Measurements from ENCODE around the gene USP32. TPM values are rescaled to one million over a fixed set of nuclear protein-coding genes. Genes with fewer than 3 reads are reported as not detected.
"Not testable (repeated sequence)": the region's sequence is repeated elsewhere in the genome, so short reads cannot be mapped to it uniquely, and the experiment has no call there.

The USP32 gene
- total RNA-seq, 2 donors from 2014 or later: 58.7 to 64.1 TPM

DNA sequence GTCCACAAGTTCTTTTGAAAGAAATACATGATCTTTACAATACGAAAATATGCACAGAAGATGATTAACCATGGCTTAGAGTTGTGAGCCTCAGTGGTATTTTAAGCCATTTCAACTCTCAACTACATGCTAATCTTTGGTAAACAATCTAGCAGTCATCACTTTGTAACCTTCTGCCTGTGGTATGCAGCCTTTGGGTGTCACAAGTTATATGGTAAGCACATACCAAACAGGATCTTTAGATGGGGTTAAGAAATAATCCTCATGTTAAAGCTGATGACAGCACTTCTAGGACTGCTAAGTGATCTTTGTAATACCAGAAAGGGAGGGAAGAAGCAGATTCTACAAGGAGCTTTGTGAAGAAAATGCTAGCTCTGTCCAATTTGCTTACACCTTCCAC lies 167.9 kb downstream of the USP32 start:
- ATAC-seq (no peak), DNase-seq (ENCODE audit: low spot score) (no peak)
- H3K9me3 Mint-ChIP-seq: no peaks in the 10 kb centered on the region
- H3K4me1 Mint-ChIP-seq (ENCODE audit: low read depth in 2 of 2): no peaks in the 10 kb centered on the region
- no peaks in the 10 kb centered on the region for H3K27me3 Mint-ChIP-seq
- peaks cover 6% of the 10 kb centered on the region for H3K36me3 Mint-ChIP-seq
- H3K4me3 Mint-ChIP-seq: no peak overlapping the region
- H3K27ac Mint-ChIP-seq: no peak overlapping the region

- Mint-ChIP-seq H3K4me3 (no peak overlapping the region), H3K27me3 (no peaks in the 10 kb centered on the region), H3K36me3 (peaks cover 6% of the 10 kb centered on the region), H3K27ac (no peak overlapping the region), H3K4me1 (ENCODE audit: low read depth in 2 of 2) (no peaks in the 10 kb centered on the region), H3K9me3 (no peaks in the 10 kb centered on the region)
- ATAC-seq: no peak
- DNase-seq (ENCODE audit: low spot score): no peak
These were observed 168.5 kb downstream of the USP32 start for GRCh38 chr17:60223456-60223855.

DNA sequence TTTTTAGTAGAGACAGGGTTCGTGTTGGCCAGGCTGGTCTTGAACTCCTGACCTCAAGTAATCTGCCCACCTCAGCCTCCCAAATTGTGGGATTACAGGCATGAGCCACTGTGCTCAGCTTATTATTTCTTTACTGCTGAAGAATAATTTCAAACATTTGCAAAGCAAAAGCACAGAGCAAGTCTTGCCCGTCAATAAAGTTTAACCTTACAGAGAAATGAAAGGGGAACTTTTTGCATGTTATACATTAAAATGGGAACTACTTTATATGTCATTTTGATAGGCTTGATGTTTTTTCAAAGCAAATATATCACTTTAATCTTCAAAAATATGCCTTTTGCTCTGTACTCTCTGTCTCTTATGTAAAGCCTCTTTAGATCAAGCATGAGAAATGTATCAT lies 173.2 kb downstream of the USP32 start:
- not testable (repeated sequence) for H3K4me3 Mint-ChIP-seq; H3K27ac Mint-ChIP-seq; ATAC-seq; H3K27me3 Mint-ChIP-seq; H3K4me1 Mint-ChIP-seq (ENCODE audit: low read depth in 2 of 2); H3K9me3 Mint-ChIP-seq; DNase-seq (ENCODE audit: low spot score); H3K36me3 Mint-ChIP-seq

- not testable (repeated sequence) for H3K9me3 Mint-ChIP-seq; H3K36me3 Mint-ChIP-seq; H3K27me3 Mint-ChIP-seq; H3K4me1 Mint-ChIP-seq (ENCODE audit: low read depth in 2 of 2); DNase-seq (ENCODE audit: low spot score); H3K27ac Mint-ChIP-seq; ATAC-seq; H3K4me3 Mint-ChIP-seq
These were observed 176.0 kb downstream of the USP32 start for GRCh38 chr17:60215895-60216294.

GRCh38 chr17:60211282-60211681 lies 180.7 kb downstream of the USP32 start:
- not testable (repeated sequence) for H3K27me3 Mint-ChIP-seq; H3K4me3 Mint-ChIP-seq; H3K9me3 Mint-ChIP-seq; H3K36me3 Mint-ChIP-seq; DNase-seq (ENCODE audit: low spot score); H3K27ac Mint-ChIP-seq; H3K4me1 Mint-ChIP-seq (ENCODE audit: low read depth in 2 of 2); ATAC-seq

DNA sequence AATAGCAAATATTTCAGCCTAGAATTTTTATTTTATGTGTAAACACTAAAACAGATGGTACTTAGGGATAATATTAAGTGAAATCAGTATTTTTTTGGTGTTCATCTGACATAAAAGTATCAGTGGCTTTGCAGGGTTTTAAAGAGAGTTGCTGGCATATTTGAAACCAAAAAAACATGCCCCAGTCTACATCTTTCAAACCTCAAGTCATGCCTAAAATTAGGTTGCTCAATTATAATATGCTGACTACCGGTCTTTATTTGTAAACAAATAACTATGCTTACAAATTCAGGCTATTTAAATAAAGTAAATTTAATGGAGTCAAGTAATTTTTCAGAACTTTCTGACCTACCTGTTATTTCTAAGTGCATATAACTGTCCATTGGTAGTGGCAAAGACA lies 183.6 kb downstream of the USP32 start:
- not testable (repeated sequence) for H3K27me3 Mint-ChIP-seq; H3K4me3 Mint-ChIP-seq; ATAC-seq; DNase-seq (ENCODE audit: low spot score); H3K9me3 Mint-ChIP-seq; H3K4me1 Mint-ChIP-seq (ENCODE audit: low read depth in 2 of 2); H3K27ac Mint-ChIP-seq; H3K36me3 Mint-ChIP-seq

DNA sequence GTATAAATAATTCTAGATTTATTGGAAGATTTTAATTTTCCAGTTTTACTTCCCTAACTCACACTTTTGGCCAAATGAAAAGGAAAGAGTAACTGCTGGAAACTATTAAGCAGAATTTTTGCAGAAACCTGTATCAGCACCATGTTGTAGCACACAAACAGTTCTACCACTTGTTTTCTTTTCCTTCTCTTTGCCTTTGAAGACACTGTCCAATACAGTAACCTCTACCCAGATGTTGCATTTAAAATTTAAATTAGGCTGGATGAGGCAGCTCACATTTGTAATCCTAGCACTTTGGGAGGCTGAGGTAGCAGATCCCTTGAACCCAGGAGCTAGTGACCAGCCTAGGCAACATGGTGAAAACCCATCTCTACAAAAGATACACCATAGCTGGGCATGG lies 186.2 kb downstream of the USP32 start:
- not testable (repeated sequence) for H3K27ac Mint-ChIP-seq; H3K4me1 Mint-ChIP-seq (ENCODE audit: low read depth in 2 of 2); DNase-seq (ENCODE audit: low spot score); H3K36me3 Mint-ChIP-seq; ATAC-seq; H3K4me3 Mint-ChIP-seq; H3K9me3 Mint-ChIP-seq; H3K27me3 Mint-ChIP-seq

DNA sequence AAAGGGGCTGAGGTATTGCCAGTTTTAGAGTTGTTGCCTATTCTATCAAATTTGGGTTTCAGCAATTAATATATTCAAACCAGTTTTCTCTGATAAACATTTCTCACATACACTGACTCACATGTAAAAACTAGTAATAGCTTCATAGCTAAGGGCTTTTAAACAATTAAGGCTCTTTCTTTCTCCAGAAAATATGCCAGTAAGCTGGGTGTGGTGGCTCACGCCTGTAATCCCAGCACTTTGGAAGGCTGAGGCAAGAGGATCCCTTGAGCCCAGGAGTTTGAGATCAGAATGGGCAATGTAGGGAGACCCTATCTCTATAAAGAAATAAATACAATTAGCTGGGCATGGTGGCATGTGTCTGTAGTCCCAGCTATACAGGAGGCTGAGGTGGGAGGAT lies 193.3 kb downstream of the USP32 start:
- peaks cover 16% of the 10 kb centered on the region for H3K36me3 Mint-ChIP-seq
- H3K9me3 Mint-ChIP-seq; DNase-seq (ENCODE audit: low spot score); H3K27ac Mint-ChIP-seq; H3K4me3 Mint-ChIP-seq; H3K27me3 Mint-ChIP-seq; ATAC-seq; H3K4me1 Mint-ChIP-seq (ENCODE audit: low read depth in 2 of 2): not testable (repeated sequence)

DNA sequence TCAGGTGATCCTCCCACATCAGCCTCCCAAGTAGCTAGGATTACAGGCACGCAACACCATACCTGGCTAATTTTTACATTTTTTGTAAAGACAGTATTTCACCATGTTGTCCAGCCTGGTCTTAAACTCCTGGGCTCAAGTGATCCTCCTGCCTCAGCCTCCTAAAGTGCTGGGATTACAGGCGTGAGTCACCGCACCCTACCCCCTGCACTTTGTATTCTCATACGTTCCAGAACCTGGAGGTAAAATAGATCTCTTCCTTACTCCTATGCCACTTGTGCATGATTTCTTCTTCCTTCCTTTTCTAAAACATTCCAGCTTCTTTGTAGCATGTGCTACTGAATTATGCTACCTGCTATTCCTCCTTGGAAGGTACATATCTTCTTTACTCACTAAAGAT lies 197.8 kb downstream of the USP32 start:
- H3K4me3 Mint-ChIP-seq; DNase-seq (ENCODE audit: low spot score); ATAC-seq; H3K27me3 Mint-ChIP-seq; H3K27ac Mint-ChIP-seq; H3K9me3 Mint-ChIP-seq; H3K4me1 Mint-ChIP-seq (ENCODE audit: low read depth in 2 of 2): not testable (repeated sequence)
- H3K36me3 Mint-ChIP-seq: peaks cover 16% of the 10 kb centered on the region

DNA sequence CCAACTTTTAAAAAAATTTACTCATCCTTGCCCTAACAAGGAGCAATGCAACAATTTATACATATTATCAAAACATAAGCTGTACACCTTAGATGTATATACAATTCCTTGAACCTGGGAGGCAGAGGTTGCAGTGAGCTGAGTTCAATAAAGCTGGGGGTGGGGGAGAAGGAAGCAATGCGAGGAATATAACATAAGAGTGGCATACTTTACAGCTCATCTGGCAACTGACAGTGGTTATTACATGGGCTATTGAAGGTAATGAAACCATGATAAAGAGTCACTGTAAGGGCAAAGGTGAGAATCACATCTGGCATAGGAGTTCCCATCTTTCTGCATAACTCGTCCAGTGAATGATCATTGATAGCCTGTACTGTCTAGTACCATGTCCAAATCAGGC lies 198.5 kb downstream of the USP32 start:
- Mint-ChIP-seq H3K9me3 (no peaks in the 10 kb centered on the region), H3K4me1 (ENCODE audit: low read depth in 2 of 2) (peaks cover 0 to 3% of the 10 kb centered on the region in 2 donors), H3K4me3 (no peak overlapping the region), H3K27ac (no peak overlapping the region), H3K36me3 (peaks cover 16% of the 10 kb centered on the region), H3K27me3 (no peaks in the 10 kb centered on the region)
- no peak for DNase-seq (ENCODE audit: low spot score)
- ATAC-seq: no peak

DNA sequence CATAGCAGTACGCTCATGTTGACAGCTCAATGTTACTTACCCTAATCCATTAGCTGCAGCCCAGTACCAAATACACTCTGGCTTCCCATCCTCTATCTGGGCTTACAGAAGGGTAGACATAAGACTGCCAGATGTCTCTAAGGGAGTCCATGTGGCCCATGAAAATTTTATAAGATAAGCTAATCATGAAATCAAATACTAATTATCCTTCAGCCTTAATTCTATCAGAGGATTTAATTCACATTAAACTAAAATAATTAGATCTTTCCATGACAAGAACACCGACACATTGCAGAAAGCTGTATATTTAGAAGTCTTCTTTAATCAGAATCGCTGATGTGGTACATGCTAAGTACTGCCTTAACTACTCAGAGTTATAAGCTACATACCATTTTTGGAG lies 198.9 kb downstream of the USP32 start:
- ATAC-seq; H3K4me3 Mint-ChIP-seq; H3K27ac Mint-ChIP-seq; H3K9me3 Mint-ChIP-seq; H3K27me3 Mint-ChIP-seq; DNase-seq (ENCODE audit: low spot score); H3K4me1 Mint-ChIP-seq (ENCODE audit: low read depth in 2 of 2): not testable (repeated sequence)
- H3K36me3 Mint-ChIP-seq: peaks cover 16% of the 10 kb centered on the region

- not testable (repeated sequence) for ATAC-seq; H3K4me3 Mint-ChIP-seq; DNase-seq (ENCODE audit: low spot score); H3K27ac Mint-ChIP-seq; H3K27me3 Mint-ChIP-seq; H3K36me3 Mint-ChIP-seq; H3K9me3 Mint-ChIP-seq; H3K4me1 Mint-ChIP-seq (ENCODE audit: low read depth in 2 of 2)
These were observed 201.9 kb downstream of the USP32 start for GRCh38 chr17:60190032-60190431.

GRCh38 chr17:60188759-60189158 lies 203.2 kb downstream of the USP32 start:
- Mint-ChIP-seq H3K36me3 (no peaks in the 10 kb centered on the region), H3K9me3 (no peaks in the 10 kb centered on the region), H3K4me3 (no peak overlapping the region), H3K27ac (no peak overlapping the region), H3K4me1 (ENCODE audit: low read depth in 2 of 2) (no peaks in the 10 kb centered on the region), H3K27me3 (no peaks in the 10 kb centered on the region)
- ATAC-seq: no peak
- no peak for DNase-seq (ENCODE audit: low spot score)

DNA sequence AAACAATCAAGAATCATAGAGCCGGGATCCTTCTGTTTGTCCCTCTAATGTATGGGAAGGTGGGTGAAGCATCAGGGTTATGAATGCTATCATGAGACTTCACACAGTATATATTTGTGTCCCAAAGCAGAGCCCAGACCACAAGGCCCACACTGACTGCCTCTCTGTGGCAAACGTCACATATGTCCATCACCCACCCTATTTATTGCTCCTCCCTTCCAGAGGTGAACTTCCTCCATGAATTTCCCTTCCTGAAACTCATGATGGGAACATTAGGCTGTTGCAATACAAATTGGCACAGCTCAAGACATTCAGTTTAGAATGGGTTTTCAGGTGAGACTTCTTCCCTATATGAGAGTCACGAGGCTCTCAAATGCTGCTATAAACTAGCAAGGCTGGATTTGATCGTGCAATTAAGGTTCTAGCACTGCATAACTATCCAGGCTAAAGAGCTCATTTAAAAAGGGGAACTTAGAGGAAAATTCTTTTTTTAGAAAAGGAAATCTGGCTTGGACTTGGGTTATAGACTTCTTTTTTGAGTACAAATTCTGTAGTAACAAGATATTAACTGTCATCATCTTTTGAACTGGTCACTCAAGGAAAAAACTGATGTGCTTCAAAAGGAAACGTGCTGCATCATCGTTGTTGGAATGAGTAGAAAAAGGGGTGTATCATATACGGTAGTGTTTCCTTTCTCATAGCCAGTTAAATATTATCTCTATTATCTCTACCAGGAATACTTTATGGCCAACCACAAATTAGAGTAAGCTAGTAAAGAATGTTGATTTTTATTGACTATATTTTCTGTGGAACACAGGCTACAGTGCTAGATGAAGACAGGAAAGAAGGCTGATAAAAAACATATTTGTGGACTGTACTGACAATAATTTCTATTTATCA lies 204.8 kb downstream of the USP32 start:
- H3K27me3 Mint-ChIP-seq; H3K4me3 Mint-ChIP-seq; H3K4me1 Mint-ChIP-seq (ENCODE audit: low read depth in 2 of 2); H3K9me3 Mint-ChIP-seq; H3K36me3 Mint-ChIP-seq; ATAC-seq; DNase-seq (ENCODE audit: low spot score): not testable (repeated sequence)
- H3K27ac Mint-ChIP-seq: peak overlapping the region in 1 of 2 donors; percentile 54

DNA sequence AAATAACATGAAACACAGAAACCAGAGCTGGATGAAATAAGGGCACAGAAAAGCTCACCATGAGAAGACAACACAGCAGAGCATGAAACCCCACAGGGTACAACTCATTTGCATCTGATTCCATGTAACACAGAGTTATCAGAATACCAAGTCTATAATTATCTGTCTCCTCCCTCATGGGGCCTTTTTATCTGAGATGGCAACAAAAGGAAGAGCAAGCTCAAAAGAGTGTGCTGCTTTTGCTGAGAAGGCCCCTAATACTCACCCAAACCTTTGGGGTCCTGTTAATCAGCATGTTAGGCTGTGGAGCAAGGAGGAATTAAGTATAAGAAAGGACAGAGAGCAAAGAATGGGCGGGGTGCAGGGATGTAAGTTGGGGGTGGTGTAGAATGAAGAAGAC lies 205.6 kb downstream of the USP32 start:
- not testable (repeated sequence) for H3K4me3 Mint-ChIP-seq; H3K36me3 Mint-ChIP-seq; H3K27ac Mint-ChIP-seq; DNase-seq (ENCODE audit: low spot score); ATAC-seq; H3K4me1 Mint-ChIP-seq (ENCODE audit: low read depth in 2 of 2); H3K9me3 Mint-ChIP-seq; H3K27me3 Mint-ChIP-seq
